ENCODE data around the gene EHMT1.

Gene EHMT1

DNA sequence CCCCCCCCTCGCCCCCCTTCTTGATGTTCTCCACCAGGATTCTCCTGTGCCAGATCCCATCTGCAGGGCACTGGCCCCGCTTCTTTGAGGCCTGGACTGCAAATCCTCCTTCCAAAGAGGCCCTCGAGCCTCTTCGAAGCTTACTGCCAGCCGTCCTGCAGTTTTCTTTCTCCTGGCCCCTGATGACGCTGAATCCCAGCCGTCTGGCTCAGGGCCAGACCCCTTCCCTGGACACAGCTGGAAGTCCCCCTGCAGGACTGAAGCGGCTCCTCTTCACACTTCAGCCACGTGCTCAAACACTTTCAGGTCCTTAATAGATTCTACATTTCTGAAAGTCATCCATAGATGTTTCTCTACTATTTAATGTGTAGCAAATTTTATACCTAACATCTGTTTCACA, 121.5 kb downstream of the EHMT1 start:
- DNase-seq (ENCODE audit: extremely low read depth, low read depth), result no peak
- TF ChIP-seq, protein P1, sequence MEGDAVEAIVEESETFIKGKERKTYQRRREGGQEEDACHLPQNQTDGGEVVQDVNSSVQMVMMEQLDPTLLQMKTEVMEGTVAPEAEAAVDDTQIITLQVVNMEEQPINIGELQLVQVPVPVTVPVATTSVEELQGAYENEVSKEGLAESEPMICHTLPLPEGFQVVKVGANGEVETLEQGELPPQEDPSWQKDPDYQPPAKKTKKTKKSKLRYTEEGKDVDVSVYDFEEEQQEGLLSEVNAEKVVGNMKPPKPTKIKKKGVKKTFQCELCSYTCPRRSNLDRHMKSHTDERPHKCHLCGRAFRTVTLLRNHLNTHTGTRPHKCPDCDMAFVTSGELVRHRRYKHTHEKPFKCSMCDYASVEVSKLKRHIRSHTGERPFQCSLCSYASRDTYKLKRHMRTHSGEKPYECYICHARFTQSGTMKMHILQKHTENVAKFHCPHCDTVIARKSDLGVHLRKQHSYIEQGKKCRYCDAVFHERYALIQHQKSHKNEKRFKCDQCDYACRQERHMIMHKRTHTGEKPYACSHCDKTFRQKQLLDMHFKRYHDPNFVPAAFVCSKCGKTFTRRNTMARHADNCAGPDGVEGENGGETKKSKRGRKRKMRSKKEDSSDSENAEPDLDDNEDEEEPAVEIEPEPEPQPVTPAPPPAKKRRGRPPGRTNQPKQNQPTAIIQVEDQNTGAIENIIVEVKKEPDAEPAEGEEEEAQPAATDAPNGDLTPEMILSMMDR (IDR thresholded peaks at IDR 0.05; ENCODE audit: low read depth, low read length), result no peak

DNA sequence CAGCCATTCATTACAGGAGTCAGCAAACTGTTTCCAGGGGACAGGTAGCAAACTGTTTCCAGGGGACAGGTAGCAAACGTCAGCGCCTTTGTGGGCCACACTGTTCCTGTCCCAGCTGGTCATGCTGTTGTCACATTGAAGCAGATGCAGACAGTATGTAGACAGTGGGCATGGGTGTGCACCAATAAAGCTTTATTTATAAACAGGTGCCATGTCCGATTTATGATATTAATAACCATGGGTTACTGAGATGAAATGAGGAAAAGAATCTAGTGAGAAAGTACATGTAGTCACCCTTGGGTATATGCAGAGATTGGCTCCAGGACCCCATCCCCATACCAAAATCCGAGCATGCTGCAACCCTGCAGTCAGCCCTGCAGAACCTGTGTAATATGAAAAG, 122.5 kb downstream of the EHMT1 start:
- TF ChIP-seq, protein P1 (IDR thresholded peaks at IDR 0.05; ENCODE audit: low read depth, low read length), result no peak
- no peak for DNase-seq (ENCODE audit: extremely low read depth, low read depth)

DNA sequence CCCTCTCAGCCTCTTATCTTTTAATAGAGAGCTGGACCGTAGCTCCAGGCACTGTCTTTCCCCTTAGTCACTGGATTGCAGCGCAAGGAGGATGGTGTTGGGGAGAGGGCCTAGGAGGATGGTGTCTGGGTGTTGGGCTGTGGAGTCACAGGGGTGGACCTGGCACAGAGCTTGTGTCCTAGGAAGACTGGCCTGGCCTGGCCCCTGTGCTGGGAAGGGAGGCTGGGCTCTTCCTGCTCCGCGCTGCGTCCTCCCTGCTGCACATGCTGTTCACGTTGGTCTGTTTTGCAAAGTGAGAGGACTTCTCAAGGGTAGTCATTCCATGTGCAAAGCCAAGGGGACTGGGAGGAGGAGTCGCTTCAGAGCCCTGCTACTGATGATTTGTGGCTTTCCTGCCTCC, 123.9 kb downstream of the EHMT1 start:
- no peak for DNase-seq (ENCODE audit: extremely low read depth, low read depth)
- TF ChIP-seq, protein P1 (IDR thresholded peaks at IDR 0.05; ENCODE audit: low read depth, low read length), result no peak

DNA sequence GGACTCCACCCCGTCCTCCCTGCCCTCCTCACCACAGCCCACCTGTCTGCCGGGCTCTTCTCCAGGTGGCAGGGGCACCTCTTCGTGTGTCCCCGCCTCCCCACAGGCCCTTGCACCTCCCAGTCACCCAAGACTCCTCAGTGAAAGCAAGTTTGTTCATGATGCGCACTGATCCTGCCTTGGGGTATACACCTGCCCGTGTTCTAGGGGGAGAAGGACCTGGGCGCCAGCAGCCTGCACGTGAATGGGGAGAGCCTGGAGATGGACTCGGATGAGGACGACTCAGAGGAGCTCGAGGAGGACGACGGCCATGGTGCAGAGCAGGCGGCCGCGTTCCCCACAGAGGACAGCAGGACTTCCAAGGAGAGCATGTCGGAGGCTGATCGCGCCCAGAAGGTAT, 124.9 kb downstream of the EHMT1 start:
- DNase-seq (ENCODE audit: extremely low read depth, low read depth), result no peak
- TF ChIP-seq, protein P1 (IDR thresholded peaks at IDR 0.05; ENCODE audit: low read depth, low read length), result no peak

DNA sequence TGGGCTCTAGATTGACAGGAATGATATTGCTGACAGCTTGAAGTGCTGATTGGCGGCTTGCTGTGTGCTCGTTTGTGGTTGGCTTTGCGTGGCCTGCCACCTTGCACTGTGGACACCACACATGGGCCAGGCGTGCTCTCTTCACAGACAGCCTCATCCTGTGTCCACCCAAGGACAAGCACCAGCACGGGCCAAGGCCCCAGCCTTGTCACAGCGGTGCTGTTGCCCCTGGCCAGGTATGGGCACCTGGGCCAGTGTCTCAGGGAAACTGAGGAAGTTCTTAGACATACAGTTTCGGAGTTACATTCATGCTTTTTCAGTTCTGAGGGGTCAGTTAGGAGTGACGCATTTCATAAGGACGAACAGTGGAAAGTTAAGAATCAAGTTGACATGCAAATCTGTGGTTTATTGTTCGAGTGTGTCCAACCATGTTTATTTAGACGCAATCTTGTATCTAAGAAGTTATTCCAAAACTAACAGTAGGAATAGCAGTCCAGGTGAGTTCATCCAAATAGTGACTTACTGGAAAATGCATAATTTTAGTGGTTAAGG, 125.9 kb downstream of the EHMT1 start:
- TF ChIP-seq, protein P1 (IDR thresholded peaks at IDR 0.05; ENCODE audit: low read depth, low read length), result no peak
- no peak for DNase-seq (ENCODE audit: extremely low read depth, low read depth)

DNA sequence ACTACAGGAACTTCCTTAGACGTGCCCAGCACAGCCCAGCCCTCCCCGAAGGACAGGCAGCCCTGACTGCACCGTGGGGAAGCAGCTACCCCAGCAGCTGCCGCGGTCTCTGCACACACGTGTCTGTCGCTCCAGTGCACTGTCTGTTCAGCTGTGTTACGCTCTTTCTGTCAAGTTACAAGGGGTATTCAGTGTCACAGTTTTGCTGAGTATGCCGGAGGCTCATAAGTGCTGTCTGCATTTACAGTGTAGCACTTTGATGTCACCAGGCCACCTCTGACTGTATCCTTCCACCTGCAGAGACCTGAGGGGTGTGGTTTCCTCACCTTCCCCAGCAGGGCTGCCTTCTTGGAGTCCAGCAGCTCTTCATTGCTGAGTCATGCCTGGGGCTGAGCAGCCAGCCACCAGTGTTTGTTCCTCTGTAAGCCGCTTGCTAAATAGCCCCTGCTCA, 126.8 kb downstream of the EHMT1 start:
- TF ChIP-seq, protein P1 (IDR thresholded peaks at IDR 0.05; ENCODE audit: low read depth, low read length), result no peak
- no peak for DNase-seq (ENCODE audit: extremely low read depth, low read depth)

DNA sequence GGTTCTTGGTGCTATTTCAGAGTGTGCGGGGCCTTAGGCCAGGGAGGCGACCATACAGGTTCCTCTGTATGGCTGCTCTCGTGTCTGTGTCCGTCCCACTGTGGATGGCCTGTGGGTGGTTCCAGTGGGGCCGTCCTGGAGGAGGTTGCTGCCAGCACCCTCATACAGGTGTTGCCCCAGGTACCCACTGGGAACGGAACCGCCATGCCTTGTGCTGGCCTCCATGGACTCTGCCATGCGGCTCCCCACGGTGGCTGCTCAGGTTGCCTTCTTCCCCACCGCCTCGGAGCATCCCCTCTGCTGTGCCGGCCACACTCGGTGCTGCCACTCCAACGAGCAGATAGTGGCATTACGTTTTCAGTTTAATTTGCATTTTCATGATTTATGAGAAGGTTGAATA, 129.5 kb downstream of the EHMT1 start:
- no peak for DNase-seq (ENCODE audit: extremely low read depth, low read depth)
- TF ChIP-seq, protein P1 (IDR thresholded peaks at IDR 0.05; ENCODE audit: low read depth, low read length), result no peak
